ENCODE measurements around the gene CDK5RAP1.

Gene CDK5RAP1

DNA sequence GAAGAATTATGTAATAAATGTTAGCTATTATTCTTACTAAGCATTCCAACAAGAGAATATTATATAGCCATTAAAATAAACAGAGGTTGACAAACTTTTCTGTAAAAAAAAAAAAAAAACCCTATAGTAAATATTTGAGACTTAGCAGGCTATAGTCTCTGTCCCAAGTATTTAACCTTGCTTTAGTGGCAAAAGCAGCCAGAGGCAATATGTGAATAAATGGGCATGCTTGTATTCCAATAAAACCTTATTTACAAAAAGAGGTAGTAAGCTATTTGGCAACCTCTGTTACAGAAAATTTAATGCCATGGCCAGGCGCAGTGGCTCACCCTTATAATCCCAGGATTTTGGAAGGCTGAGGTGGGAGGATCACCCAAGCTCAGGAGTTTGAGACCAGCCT is 14.6 kb downstream of the CDK5RAP1 start:
- H3K9me3 ChIP-seq (ENCODE audit: low read length), result no peaks in the 10 kb centered on the region
- H3K27ac ChIP-seq (ENCODE audit: low read depth, low read length, poor library complexity, severe bottlenecking), result no peak overlapping the region
- TF ChIP-seq, protein P1, sequence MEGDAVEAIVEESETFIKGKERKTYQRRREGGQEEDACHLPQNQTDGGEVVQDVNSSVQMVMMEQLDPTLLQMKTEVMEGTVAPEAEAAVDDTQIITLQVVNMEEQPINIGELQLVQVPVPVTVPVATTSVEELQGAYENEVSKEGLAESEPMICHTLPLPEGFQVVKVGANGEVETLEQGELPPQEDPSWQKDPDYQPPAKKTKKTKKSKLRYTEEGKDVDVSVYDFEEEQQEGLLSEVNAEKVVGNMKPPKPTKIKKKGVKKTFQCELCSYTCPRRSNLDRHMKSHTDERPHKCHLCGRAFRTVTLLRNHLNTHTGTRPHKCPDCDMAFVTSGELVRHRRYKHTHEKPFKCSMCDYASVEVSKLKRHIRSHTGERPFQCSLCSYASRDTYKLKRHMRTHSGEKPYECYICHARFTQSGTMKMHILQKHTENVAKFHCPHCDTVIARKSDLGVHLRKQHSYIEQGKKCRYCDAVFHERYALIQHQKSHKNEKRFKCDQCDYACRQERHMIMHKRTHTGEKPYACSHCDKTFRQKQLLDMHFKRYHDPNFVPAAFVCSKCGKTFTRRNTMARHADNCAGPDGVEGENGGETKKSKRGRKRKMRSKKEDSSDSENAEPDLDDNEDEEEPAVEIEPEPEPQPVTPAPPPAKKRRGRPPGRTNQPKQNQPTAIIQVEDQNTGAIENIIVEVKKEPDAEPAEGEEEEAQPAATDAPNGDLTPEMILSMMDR (IDR thresholded peaks at IDR 0.05; ENCODE audit: low read length), result no peak
- TF ChIP-seq EZH2 (IDR thresholded peaks at IDR 0.05; ENCODE audit: borderline replicate concordance, low read length), result no peak
- H3K79me2 ChIP-seq (ENCODE audit: insufficient read depth, low read length), result no peaks in the 10 kb centered on the region
- no peak overlapping the region for H2AFZ ChIP-seq (ENCODE audit: low read length)
- H3K27me3 ChIP-seq (ENCODE audit: insufficient read depth, low read length), result no peaks in the 10 kb centered on the region
- no peak overlapping the region for H3K9ac ChIP-seq (ENCODE audit: low read length)
- H3K4me1 ChIP-seq (ENCODE audit: insufficient read depth, low read length, severe bottlenecking), result no peaks in the 10 kb centered on the region
- H3K4me3 ChIP-seq (ENCODE audit: low read depth, low read length, poor library complexity, severe bottlenecking), result no peak overlapping the region
- no peaks in the 10 kb centered on the region for H3F3A ChIP-seq (ENCODE audit: insufficient read depth, low read length)
- H3K36me3 ChIP-seq (ENCODE audit: insufficient read depth, low read length), result peaks cover 64% of the 10 kb centered on the region
- no peaks in the 10 kb centered on the region for H4K20me1 ChIP-seq (ENCODE audit: insufficient read depth, low read length)
- no peaks in the 10 kb centered on the region for H3K9me2 ChIP-seq (ENCODE audit: low read depth, low read length)
- H3K4me2 ChIP-seq (ENCODE audit: low read length), result no peak overlapping the region

DNA sequence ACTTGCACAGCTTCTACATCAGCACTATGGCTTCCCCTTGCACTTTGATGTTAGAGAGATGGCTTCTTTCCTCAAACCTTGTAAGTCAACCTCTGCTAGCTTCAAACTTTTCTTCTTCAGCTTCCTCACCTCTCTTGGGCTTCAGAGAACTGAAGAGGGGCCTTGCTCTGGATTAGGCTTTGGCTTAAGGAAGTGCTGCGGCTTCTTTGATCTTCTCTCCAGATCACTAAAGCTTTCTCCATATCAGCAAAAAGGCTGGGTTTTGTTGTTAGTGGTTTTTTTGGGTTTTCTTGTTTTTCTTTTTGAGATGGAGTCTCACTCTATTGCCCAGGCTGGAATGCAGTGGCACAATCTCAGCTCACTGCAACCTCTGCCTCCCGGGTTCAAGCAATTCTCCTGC is 24.0 kb downstream of the CDK5RAP1 start:
- Histone ChIP-seq H3K9ac (ENCODE audit: low read length) (no peak overlapping the region), H3K4me2 (ENCODE audit: low read length) (no peak overlapping the region), H3K9me2 (ENCODE audit: low read depth, low read length) (no peaks in the 10 kb centered on the region), H3K9me3 (ENCODE audit: low read length) (no peaks in the 10 kb centered on the region), H3K4me1 (ENCODE audit: insufficient read depth, low read length, severe bottlenecking) (no peaks in the 10 kb centered on the region), H3K4me3 (ENCODE audit: low read depth, low read length, poor library complexity, severe bottlenecking) (no peak overlapping the region), H3K79me2 (ENCODE audit: insufficient read depth, low read length) (no peaks in the 10 kb centered on the region), H3F3A (ENCODE audit: insufficient read depth, low read length) (peaks cover under 1% of the 10 kb centered on the region; the same call in 1 of the 2 replicates), H2AFZ (ENCODE audit: low read length) (no peak overlapping the region), H3K36me3 (ENCODE audit: insufficient read depth, low read length) (peaks cover 74% of the 10 kb centered on the region), H4K20me1 (ENCODE audit: insufficient read depth, low read length) (no peaks in the 10 kb centered on the region), H3K27ac (ENCODE audit: low read depth, low read length, poor library complexity, severe bottlenecking) (no peak overlapping the region), H3K27me3 (ENCODE audit: insufficient read depth, low read length) (no peaks in the 10 kb centered on the region)
- TF ChIP-seq, protein P1 (IDR thresholded peaks at IDR 0.05; ENCODE audit: low read length), result no peak
- no peak for TF ChIP-seq EZH2 (IDR thresholded peaks at IDR 0.05; ENCODE audit: borderline replicate concordance, low read length)

DNA sequence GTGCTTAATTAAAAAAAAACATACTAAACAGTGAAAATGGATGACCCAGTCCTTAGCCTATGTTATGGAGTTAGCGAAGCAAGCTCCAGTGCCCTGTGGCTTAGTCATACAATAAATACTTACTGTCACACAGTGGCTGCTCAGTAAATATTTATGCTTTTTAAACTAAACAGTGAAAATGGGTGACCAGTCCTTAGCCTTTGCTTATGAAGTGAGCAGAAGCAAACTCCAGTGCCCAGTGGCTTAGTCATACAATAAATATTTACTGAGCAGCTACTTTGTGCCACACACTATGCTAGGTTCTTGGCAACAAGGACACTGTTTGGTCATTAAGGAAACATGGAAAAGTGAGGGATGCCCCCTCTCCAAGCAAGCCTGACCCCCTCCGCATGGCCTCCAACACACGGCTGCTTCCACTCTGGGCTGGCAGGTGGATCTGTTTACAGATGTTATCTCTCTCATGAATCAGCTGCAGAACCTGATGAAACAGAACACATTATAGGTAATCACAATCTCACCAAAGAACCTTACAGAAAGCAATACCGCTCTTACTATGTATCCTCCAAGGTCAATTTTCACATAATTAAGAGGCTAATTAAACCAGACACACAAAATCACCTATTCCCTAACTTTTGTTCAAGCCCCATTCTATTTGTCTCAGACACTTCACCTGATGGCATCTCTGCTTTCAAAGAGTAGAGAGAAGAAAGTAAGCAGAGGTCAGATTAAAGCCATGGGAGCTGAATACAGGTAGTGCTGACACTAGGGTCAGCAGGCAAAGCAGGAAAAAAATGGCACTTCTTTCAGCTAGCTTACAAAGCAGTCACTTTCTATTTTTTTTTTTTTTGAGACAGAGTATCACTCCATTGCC is 27.3 kb downstream of the CDK5RAP1 start:
- TF ChIP-seq, protein P1 (IDR thresholded peaks at IDR 0.05; ENCODE audit: low read length), result no peak
- no peak for TF ChIP-seq EZH2 (IDR thresholded peaks at IDR 0.05; ENCODE audit: borderline replicate concordance, low read length)
- Histone ChIP-seq H3K27me3 (ENCODE audit: insufficient read depth, low read length) (no peaks in the 10 kb centered on the region), H4K20me1 (ENCODE audit: insufficient read depth, low read length) (no peaks in the 10 kb centered on the region), H3K27ac (ENCODE audit: low read depth, low read length, poor library complexity, severe bottlenecking) (no peak overlapping the region), H3K9ac (ENCODE audit: low read length) (no peak overlapping the region), H3K9me2 (ENCODE audit: low read depth, low read length) (no peaks in the 10 kb centered on the region), H3K4me2 (ENCODE audit: low read length) (no peak overlapping the region), H3F3A (ENCODE audit: insufficient read depth, low read length) (peaks cover 3% of the 10 kb centered on the region; the same call in 1 of the 2 replicates), H3K4me3 (ENCODE audit: low read depth, low read length, poor library complexity, severe bottlenecking) (no peak overlapping the region), H3K4me1 (ENCODE audit: insufficient read depth, low read length, severe bottlenecking) (peaks cover 18% of the 10 kb centered on the region), H3K79me2 (ENCODE audit: insufficient read depth, low read length) (no peaks in the 10 kb centered on the region), H3K9me3 (ENCODE audit: low read length) (no peaks in the 10 kb centered on the region), H3K36me3 (ENCODE audit: insufficient read depth, low read length) (peaks cover 65% of the 10 kb centered on the region), H2AFZ (ENCODE audit: low read length) (no peak overlapping the region)
